Effector memory CD4-positive, alpha-beta T cell (primary cell): Measurements from ENCODE around the gene ADARB2.
"Not testable (repeated sequence)": the region's sequence is repeated elsewhere in the genome, so short reads cannot be mapped to it uniquely, and the experiment has no call there.

ENCODE experiments used
- DNase-seq, 3 donors: peaks; one replicate each; pipeline ENCODE4 v3.0.0-alpha.2; 2020
- H3K27ac ChIP-seq: 2 replicates; pipeline ENCODE4 v1.7.0; 2013; ENCODE audit warnings: mild to moderate bottlenecking, low read length, moderate library complexity; ENCODE audit not compliant: insufficient read depth, poor library complexity, severe bottlenecking
- H3K27me3 ChIP-seq: replicated peaks from 2 replicates; pipeline ENCODE4 v1.7.0; 2013; ENCODE audit warnings: mild to moderate bottlenecking, low read length; ENCODE audit not compliant: insufficient read depth, control insufficient read depth, poor library complexity, severe bottlenecking
- H3K36me3 ChIP-seq: 2 replicates; pipeline ENCODE4 v1.7.0; 2013; ENCODE audit warnings: mild to moderate bottlenecking, low read length, moderate library complexity; ENCODE audit not compliant: control insufficient read depth, insufficient read depth
- H3K4me1 ChIP-seq: 2 replicates; pipeline ENCODE4 v1.7.0; 2013; ENCODE audit warnings: low read length, mild to moderate bottlenecking; ENCODE audit not compliant: control insufficient read depth, insufficient read depth, poor library complexity, severe bottlenecking
- H3K4me3 ChIP-seq: 2 replicates; pipeline ENCODE4 v1.7.0; 2013; ENCODE audit warnings: low read length, low read depth, mild to moderate bottlenecking; ENCODE audit not compliant: insufficient read depth, poor library complexity, severe bottlenecking
- H3K9me3 ChIP-seq: 2 replicates; pipeline ENCODE4 v1.7.0; 2013; ENCODE audit warnings: mild to moderate bottlenecking, low read length, moderate library complexity; ENCODE audit not compliant: control insufficient read depth

ADARB2 gene

DNA sequence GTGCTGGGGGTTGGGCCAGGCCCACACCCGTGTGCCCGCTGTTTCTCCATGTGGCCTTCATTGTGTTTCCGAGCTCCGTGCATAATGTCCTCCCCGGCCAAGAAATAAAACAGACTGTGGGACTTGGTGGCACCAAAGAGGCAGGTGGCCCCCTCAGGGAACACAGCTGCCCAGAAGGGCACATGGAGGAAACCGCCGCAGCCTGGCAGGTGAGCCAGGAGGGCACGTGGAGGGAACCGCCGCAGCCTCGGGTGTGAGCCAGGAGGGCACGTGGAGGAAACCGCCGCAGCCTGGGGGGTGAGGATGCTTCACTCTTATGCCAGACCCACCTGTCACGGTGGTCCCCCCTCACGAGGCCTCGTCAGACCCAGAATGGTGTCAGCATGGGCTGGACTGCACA lies 392.5 kb downstream of the ADARB2 start:
- H3K36me3 ChIP-seq = no peaks in the 10 kb centered on the region
- DNase-seq = no peak
- H3K27me3 ChIP-seq = no peaks in the 10 kb centered on the region
- H3K4me1 ChIP-seq = no peaks in the 10 kb centered on the region
- no peaks in the 10 kb centered on the region for H3K9me3 ChIP-seq
- H3K27ac ChIP-seq = no peak overlapping the region
- no peak overlapping the region for H3K4me3 ChIP-seq

DNA sequence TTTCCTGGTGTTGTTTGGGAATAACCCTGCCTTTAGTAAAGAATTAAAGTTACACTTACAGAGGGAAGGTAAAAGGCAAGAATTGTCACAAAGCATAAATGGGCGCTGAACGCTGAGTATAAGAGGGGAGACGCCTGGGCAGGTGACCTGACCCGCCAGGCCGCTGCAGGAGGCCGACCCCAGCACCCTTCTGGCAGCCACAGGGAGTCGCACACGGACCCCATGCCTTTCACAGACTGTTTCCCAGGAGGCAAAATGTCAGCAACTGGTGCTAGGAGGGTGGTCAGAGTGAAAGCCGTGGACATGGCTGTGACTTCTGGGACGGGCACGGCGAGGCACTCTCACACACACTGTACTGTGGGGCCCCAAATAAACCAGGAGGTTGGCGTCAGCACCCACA lies 392.9 kb downstream of the ADARB2 start:
- H3K27me3 ChIP-seq = no peaks in the 10 kb centered on the region
- DNase-seq = no peak
- no peak overlapping the region for H3K27ac ChIP-seq
- no peaks in the 10 kb centered on the region for H3K36me3 ChIP-seq
- H3K9me3 ChIP-seq = no peaks in the 10 kb centered on the region
- H3K4me3 ChIP-seq = no peak overlapping the region
- no peaks in the 10 kb centered on the region for H3K4me1 ChIP-seq

DNA sequence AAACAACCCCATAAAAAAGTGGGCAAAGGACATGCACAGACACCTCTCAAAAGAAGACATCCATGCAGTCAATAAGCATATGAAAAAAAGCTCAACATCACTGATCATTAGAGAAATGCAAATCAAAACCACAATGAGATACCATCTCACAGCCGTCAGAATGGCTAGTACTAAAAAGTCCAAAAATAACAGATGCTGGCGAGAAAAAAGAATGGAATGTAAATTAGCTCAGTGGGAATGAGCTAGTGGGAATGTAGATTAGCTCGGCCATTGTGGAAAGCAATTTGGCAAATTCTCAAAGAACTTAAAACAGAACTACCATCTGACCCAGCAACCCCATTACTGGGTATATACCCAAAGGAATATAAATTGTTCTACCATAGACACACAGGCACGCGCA lies 394.1 kb downstream of the ADARB2 start:
- no peak for DNase-seq
- no peaks in the 10 kb centered on the region for H3K27me3 ChIP-seq
- no peak overlapping the region for H3K4me3 ChIP-seq
- H3K4me1 ChIP-seq = no peaks in the 10 kb centered on the region
- no peaks in the 10 kb centered on the region for H3K36me3 ChIP-seq
- no peak overlapping the region for H3K27ac ChIP-seq
- H3K9me3 ChIP-seq = no peaks in the 10 kb centered on the region

DNA sequence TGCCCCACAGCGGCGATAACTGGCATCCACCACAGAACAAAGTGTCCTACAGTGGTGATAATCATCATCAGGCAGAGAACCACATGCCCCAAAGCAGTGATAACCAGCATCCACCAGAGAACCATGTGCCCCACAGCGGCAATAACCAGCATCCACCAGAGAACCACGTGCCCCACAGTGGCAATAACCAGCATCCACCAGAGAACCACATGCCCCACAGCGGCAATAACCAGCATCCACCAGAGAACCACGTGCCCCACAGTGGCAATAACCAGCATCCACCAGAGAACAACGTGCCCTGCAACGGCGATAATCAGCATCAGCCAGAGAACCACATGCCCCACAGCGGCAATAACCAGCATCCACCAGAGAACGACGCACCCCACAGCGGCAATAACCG lies 396.3 kb downstream of the ADARB2 start:
- H3K9me3 ChIP-seq, DNase-seq, H3K4me1 ChIP-seq, H3K36me3 ChIP-seq, H3K4me3 ChIP-seq, H3K27me3 ChIP-seq, H3K27ac ChIP-seq: not testable (repeated sequence)

DNA sequence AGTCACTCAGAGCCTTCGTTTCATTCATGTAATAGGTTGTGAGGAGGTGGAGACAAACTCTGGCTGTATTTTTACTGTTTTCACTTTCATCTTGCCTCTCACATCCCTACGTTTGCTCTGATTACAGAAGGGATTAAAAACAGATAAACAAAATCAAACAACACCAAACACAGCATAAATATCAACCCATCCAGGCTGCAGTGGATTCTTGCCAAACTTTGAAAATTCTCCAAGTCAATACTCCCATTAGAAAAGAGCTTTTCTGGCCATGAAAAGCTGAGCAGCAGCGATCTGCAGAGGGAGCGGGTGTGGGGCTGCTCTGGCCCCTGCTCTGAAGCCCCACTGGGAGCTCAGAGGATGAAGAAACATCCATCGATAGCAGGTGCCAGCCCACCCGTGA lies 397.9 kb downstream of the ADARB2 start:
- DNase-seq = no peak
- no peaks in the 10 kb centered on the region for H3K36me3 ChIP-seq
- no peak overlapping the region for H3K27ac ChIP-seq
- H3K27me3 ChIP-seq = no peaks in the 10 kb centered on the region
- no peaks in the 10 kb centered on the region for H3K9me3 ChIP-seq
- no peaks in the 10 kb centered on the region for H3K4me1 ChIP-seq
- no peak overlapping the region for H3K4me3 ChIP-seq

DNA sequence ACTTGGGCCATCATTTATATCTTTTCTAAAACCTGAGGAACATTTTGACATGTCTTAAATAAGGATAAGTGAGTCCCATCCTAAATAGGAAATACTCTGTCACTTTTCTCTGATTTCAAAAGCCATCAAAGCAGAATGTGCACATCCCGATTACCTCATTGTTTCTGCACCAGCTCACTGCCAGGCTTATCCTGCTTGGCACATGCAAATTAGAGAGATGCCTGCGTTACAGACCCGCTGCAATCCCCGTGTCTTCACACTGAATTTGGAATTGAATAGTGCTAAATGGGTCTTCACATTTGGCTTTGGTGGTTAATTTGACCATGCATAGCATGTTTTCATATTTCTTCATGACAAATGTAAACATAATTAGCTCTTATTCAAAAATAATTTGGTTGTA lies 401.7 kb downstream of the ADARB2 start:
- no peaks in the 10 kb centered on the region for H3K36me3 ChIP-seq
- no peak overlapping the region for H3K27ac ChIP-seq
- no peaks in the 10 kb centered on the region for H3K9me3 ChIP-seq

DNA sequence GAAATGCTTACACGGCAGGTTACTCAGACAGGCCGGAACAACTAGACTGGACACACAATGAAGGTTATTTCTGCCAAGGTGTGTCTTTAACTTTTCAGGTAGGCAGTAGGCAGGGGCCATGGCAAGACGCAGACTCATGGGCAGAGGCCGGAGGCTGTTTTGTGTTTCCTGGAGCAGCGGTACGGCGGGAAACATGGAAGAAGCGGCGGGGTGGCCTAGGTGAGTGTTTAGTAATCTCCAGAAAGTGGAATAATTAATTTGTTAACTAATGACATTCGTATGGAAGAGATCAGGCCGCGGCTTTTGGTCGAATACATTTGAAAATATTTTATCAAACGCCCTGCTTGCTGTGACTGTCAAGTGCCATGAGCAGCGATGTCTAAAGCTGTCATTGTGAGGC lies 403.3 kb downstream of the ADARB2 start:
- H3K4me1 ChIP-seq = no peaks in the 10 kb centered on the region
- no peak overlapping the region for H3K27ac ChIP-seq
- no peaks in the 10 kb centered on the region for H3K27me3 ChIP-seq
- no peaks in the 10 kb centered on the region for H3K36me3 ChIP-seq
- no peaks in the 10 kb centered on the region for H3K9me3 ChIP-seq
- H3K4me3 ChIP-seq = no peak overlapping the region
- DNase-seq = no peak

More for the DNA sequence above, 401.7 kb downstream of the ADARB2 start:
- Histone ChIP-seq H3K27me3 (no peaks in the 10 kb centered on the region), H3K4me3 (no peak overlapping the region), H3K4me1 (no peaks in the 10 kb centered on the region)
- DNase-seq = no peak

DNA sequence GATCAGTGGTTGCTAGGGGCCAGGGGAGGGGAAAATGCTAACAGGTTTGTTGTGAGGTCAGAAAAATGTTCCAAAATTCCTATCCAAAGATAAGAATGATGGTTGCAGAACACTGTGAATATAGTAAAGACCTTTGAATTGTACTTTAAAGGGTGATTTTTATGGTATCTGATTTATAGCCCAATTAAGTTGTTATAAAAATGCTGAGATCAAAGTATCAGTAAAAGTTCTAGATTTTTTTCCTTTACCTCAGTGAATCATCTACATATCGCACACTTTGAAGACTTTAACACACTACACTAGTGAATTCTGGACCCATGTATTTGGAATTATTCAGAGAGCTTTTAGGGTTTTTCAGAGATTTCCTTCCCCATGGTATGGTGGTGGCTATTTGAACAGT lies 405.8 kb downstream of the ADARB2 start:
- Histone ChIP-seq H3K4me1 (no peaks in the 10 kb centered on the region), H3K9me3 (no peaks in the 10 kb centered on the region), H3K27ac (no peak overlapping the region), H3K27me3 (no peaks in the 10 kb centered on the region), H3K4me3 (no peak overlapping the region), H3K36me3 (no peaks in the 10 kb centered on the region)
- DNase-seq = no peak

DNA sequence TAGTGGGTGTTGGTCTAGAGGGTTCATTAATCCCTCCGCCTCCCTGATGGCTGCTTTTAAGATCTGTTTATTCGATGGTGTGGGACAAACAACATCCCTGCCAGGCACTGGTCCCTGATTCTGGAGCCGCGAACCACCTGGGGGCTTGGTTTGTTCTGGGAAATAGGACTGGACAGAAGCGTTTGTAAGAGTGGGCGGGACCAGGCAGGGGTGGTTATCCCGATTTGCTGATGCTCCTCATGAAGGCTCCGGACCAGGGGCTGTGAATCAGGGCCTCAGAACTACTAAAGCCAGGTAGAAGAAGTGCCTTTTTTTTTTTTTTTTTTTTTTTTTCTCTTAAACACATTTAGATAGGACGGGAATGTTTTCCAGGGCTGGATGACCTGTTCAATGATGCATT lies 407.7 kb downstream of the ADARB2 start:
- Histone ChIP-seq H3K4me3 (no peak overlapping the region), H3K4me1 (no peaks in the 10 kb centered on the region), H3K9me3 (no peaks in the 10 kb centered on the region), H3K27me3 (no peaks in the 10 kb centered on the region), H3K27ac (no peak overlapping the region), H3K36me3 (no peaks in the 10 kb centered on the region)
- no peak for DNase-seq

DNA sequence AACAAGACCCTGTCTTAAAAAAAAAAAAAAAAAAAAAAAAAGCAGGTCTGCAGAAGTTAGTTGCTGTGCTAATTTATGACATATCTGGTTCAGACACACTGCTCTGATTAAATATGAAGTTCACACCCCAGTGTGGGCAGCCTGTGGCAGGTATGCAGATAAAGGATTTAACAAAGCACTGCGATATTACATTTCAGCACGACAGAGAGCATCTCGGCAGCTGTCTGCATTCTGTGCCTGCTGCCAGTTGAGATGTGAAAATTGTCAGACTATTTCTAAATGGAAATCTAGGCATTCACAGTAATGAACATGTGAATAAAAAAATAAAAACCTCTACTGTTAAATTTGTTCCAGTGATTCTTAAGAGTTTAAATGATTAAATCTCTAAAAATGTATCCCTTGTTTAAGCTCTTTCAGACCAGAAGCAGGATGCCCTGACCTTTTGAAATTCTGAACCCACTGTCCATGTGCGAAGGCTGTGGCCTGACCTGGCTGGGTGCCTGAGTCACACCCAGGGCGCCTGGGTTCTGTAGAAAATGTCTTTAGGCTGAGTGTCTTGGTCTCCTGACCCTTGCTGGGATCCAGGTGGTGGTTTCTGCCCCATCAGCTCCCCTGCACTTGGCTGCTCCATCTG lies 408.2 kb downstream of the ADARB2 start:
- no peak for DNase-seq
- Histone ChIP-seq H3K27ac (no peak overlapping the region), H3K27me3 (no peaks in the 10 kb centered on the region), H3K4me3 (no peak overlapping the region), H3K36me3 (no peaks in the 10 kb centered on the region), H3K9me3 (no peaks in the 10 kb centered on the region), H3K4me1 (no peaks in the 10 kb centered on the region)
